OCI-LY1 (cell line): ENCODE results near the gene MMS19.

ENCODE experiments used
- CTCF ChIP-seq: fragments of 200-600 bp; sonication (generic), shearing (Covaris generic); IDR thresholded peaks from 2 replicates; pipeline ENCODE4 v1.5.1; 2017; ENCODE audit warnings: mild to moderate bottlenecking, antibody characterized with exemption, low read length, moderate library complexity, mixed read lengths
- EZH2 ChIP-seq: fragments of 200-600 bp; sonication (generic), shearing (Covaris generic); IDR thresholded peaks from 2 replicates; pipeline ENCODE4 v1.8.0; 2017; ENCODE audit warnings: borderline replicate concordance, mixed run types, mild to moderate bottlenecking, antibody characterized with exemption, low read length, moderate library complexity, mixed read lengths

GRCh38 chr10:97481071-97481470 is 17.2 kb downstream of the MMS19 start:
- TF ChIP-seq CTCF (no peak), EZH2 (no peak)
